Progenitor cell of endocrine pancreas (in vitro differentiated cells): ENCODE data around the gene KHDRBS1. TPM values are rescaled to one million over a fixed set of nuclear protein-coding genes. Genes with fewer than 3 reads are reported as not detected.

Experiments
- DNase-seq: peaks from one replicate; pipeline ENCODE4 v3.0.0; 2021; ENCODE audit warnings: low spot score; ENCODE audit not compliant: unreplicated experiment
- H3K27ac Mint-ChIP-seq: 2 replicates; pipeline ENCODE4 v1.8.0; 2021; ENCODE audit warnings: mild to moderate bottlenecking, moderate library complexity, mixed read lengths
- H3K27me3 Mint-ChIP-seq: 2 replicates; pipeline ENCODE4 v1.8.0; 2021; ENCODE audit warnings: mixed read lengths
- H3K36me3 Mint-ChIP-seq: 2 replicates; pipeline ENCODE4 v1.8.0; 2022; ENCODE audit warnings: mixed read lengths; ENCODE audit not compliant: insufficient read depth
- H3K4me1 Mint-ChIP-seq: 2 replicates; pipeline ENCODE4 v1.8.0; 2021; ENCODE audit warnings: low read depth, mixed read lengths
- H3K4me3 Mint-ChIP-seq: 2 replicates; pipeline ENCODE4 v1.8.0; 2021; ENCODE audit warnings: low read depth, mild to moderate bottlenecking, moderate library complexity, mixed read lengths
- H3K9me3 Mint-ChIP-seq: 2 replicates; pipeline ENCODE4 v1.8.0; 2021; ENCODE audit warnings: low read depth, mixed read lengths
- CTCF ChIP-seq: fragments of 200-600 bp; sonication (generic); IDR thresholded peaks from one replicate; pipeline ENCODE4 v1.5.0; 2021; ENCODE audit warnings: antibody characterized with exemption, mild to moderate bottlenecking; ENCODE audit not compliant: unreplicated experiment
- total RNA-seq: library from RNA; stranded (reverse); gene quantifications from 2 replicates; pipeline ENCODE4 v1.2.1, GENCODE V29; 2021

Gene KHDRBS1
- total RNA-seq, 1 donor from 2014 or later, result 235 TPM

GRCh38 chr1:32031578-32032274, 18.1 kb downstream of the KHDRBS1 start:
- H3K27ac Mint-ChIP-seq, result peak overlapping the region; percentile 92
- peaks cover 28% of the 10 kb centered on the region for H3K4me1 Mint-ChIP-seq
- peaks cover 30% of the 10 kb centered on the region for H3K36me3 Mint-ChIP-seq
- TF ChIP-seq CTCF, result no peak
- no peaks in the 10 kb centered on the region for H3K27me3 Mint-ChIP-seq
- H3K9me3 Mint-ChIP-seq, result no peaks in the 10 kb centered on the region
- no peak overlapping the region for H3K4me3 Mint-ChIP-seq
- DNase-seq, result no peak

GRCh38 chr1:32032275-32032615, 18.6 kb downstream of the KHDRBS1 start:
- Mint-ChIP-seq H3K4me3 (no peak overlapping the region), H3K4me1 (peaks cover 26% of the 10 kb centered on the region), H3K27me3 (no peaks in the 10 kb centered on the region), H3K9me3 (no peaks in the 10 kb centered on the region), H3K27ac (peak overlapping the region; percentile 92), H3K36me3 (peaks cover 29% of the 10 kb centered on the region)
- DNase-seq, result no peak
- no peak for TF ChIP-seq CTCF

- TF ChIP-seq CTCF, result no peak
- Mint-ChIP-seq H3K4me1 (peaks cover 18% of the 10 kb centered on the region), H3K4me3 (no peak overlapping the region), H3K27me3 (no peaks in the 10 kb centered on the region), H3K36me3 (peaks cover 38% of the 10 kb centered on the region), H3K9me3 (no peaks in the 10 kb centered on the region), H3K27ac (no peak overlapping the region)
- DNase-seq, result no peak
Observed at GRCh38 chr1:32035119-32035518, 21.5 kb downstream of the KHDRBS1 start.

- Mint-ChIP-seq H3K27ac (no peak overlapping the region), H3K36me3 (peaks cover 37% of the 10 kb centered on the region), H3K27me3 (no peaks in the 10 kb centered on the region), H3K4me1 (no peaks in the 10 kb centered on the region), H3K4me3 (no peak overlapping the region), H3K9me3 (no peaks in the 10 kb centered on the region)
- no peak for DNase-seq
- TF ChIP-seq CTCF, result no peak
Observed at GRCh38 chr1:32040711-32041110, 27.0 kb downstream of the KHDRBS1 start.

- Mint-ChIP-seq H3K4me3 (no peak overlapping the region), H3K9me3 (no peaks in the 10 kb centered on the region), H3K36me3 (peaks cover 34% of the 10 kb centered on the region), H3K27me3 (no peaks in the 10 kb centered on the region), H3K4me1 (no peaks in the 10 kb centered on the region), H3K27ac (peak overlapping the region; percentile 49)
- no peak for DNase-seq
- TF ChIP-seq CTCF, result no peak
Observed at GRCh38 chr1:32042330-32042729, 28.7 kb downstream of the KHDRBS1 start.
